Measurements from ENCODE around the gene MAPK10.

GRCh38 chr4:86319390-86319789 is 40.5 kb downstream of the MAPK10 start:
- TF ChIP-seq TAF1 (IDR thresholded peaks at IDR 0.05; ENCODE audit: control insufficient read depth, extremely low read depth, insufficient read depth, low read length, severe bottlenecking) (no peak), HMGXB4 (CRISPR knock-in tag; IDR thresholded peaks at IDR 0.05) (no peak), GABPB2 (CRISPR knock-in tag; conservative IDR thresholded peaks at IDR 0.05) (no peak), NCOA1 (IDR thresholded peaks at IDR 0.05; ENCODE audit: low read depth) (no peak), MTA1 (IDR thresholded peaks at IDR 0.05; ENCODE audit: borderline replicate concordance) (no peak), CTCF (IDR thresholded peaks at IDR 0.05 in 2 of 3, conservative IDR thresholded peaks at IDR 0.05 in 1 of 3; ENCODE audit: insufficient read depth in 2 of 3, low read depth in 1 of 3, low read length in 3 of 3) (no peak), EZH2 (IDR thresholded peaks at IDR 0.05; ENCODE audit: borderline replicate concordance, low read depth, low read length) (no peak)
